GM12873 (cell line): ENCODE results near the gene TXNDC5.

Experiments used
- CTCF ChIP-seq: IDR thresholded peaks from 2 replicates; pipeline ENCODE4 v1.5.1; 2012; ENCODE audit warnings: low read depth, mild to moderate bottlenecking, moderate library complexity, low read length, control low read depth; ENCODE audit not compliant: insufficient read depth; ENCODE audit errors: missing control alignments

TXNDC5 gene

GRCh38 chr6:7879579-7879978, 31.0 kb downstream of the TXNDC5 start:
- no peak for TF ChIP-seq CTCF

- no peak for TF ChIP-seq CTCF
Observed at GRCh38 chr6:7879043-7879442, 31.5 kb downstream of the TXNDC5 start.

GRCh38 chr6:7878401-7878964, 32.1 kb downstream of the TXNDC5 start:
- no peak for TF ChIP-seq CTCF

GRCh38 chr6:7868926-7869325, 41.7 kb downstream of the TXNDC5 start:
- no peak for TF ChIP-seq CTCF

GRCh38 chr6:7866526-7866925, 44.1 kb downstream of the TXNDC5 start:
- TF ChIP-seq CTCF = no peak

- no peak for TF ChIP-seq CTCF
Observed at GRCh38 chr6:7865781-7866180, 44.8 kb downstream of the TXNDC5 start.

- TF ChIP-seq CTCF = no peak
Observed at GRCh38 chr6:7859591-7859990, 51.0 kb downstream of the TXNDC5 start.
